GM19467 (cell line): Measurements from ENCODE around the gene SRSF4.
"Not testable (repeated sequence)": the region's sequence is repeated elsewhere in the genome, so short reads cannot be mapped to it uniquely, and the experiment has no call there.

Experiments used
- ATAC-seq: cut with Tn5 transposase; IDR thresholded peaks from one replicate; pipeline ENCODE4 v1.9.1; 2021; ENCODE audit warnings: mild to moderate bottlenecking, moderate library complexity; ENCODE audit not compliant: unreplicated experiment

SRSF4 gene

GRCh38 chr1:29166291-29166878 lies 15.3 kb downstream of the SRSF4 start:
- ATAC-seq: no peak

- no peak for ATAC-seq
Observed at GRCh38 chr1:29164588-29164987, 17.1 kb downstream of the SRSF4 start.

GRCh38 chr1:29162476-29163138 lies 19.1 kb downstream of the SRSF4 start:
- ATAC-seq: no peak

- no peak for ATAC-seq
Observed at GRCh38 chr1:29162025-29162424, 19.7 kb downstream of the SRSF4 start.

GRCh38 chr1:29159773-29160172 lies 21.9 kb downstream of the SRSF4 start:
- no peak for ATAC-seq

GRCh38 chr1:29157269-29157601 lies 24.5 kb downstream of the SRSF4 start:
- no peak for ATAC-seq

- no peak for ATAC-seq
Observed at GRCh38 chr1:29156543-29157268, 25.0 kb downstream of the SRSF4 start.

GRCh38 chr1:29152046-29152805 lies 29.5 kb downstream of the SRSF4 start:
- ATAC-seq: no peak

GRCh38 chr1:29150346-29150745 lies 31.4 kb downstream of the SRSF4 start:
- not testable (repeated sequence) for ATAC-seq

GRCh38 chr1:29148656-29149491 lies 32.8 kb downstream of the SRSF4 start:
- ATAC-seq: no peak

- ATAC-seq: no peak
Observed at GRCh38 chr1:29145739-29146437, 35.8 kb downstream of the SRSF4 start.

- no peak for ATAC-seq
Observed at GRCh38 chr1:29144178-29144577, 37.5 kb downstream of the SRSF4 start.

- no peak for ATAC-seq
Observed at GRCh38 chr1:29142714-29143113, 39.0 kb downstream of the SRSF4 start.

- ATAC-seq: no peak
Observed at GRCh38 chr1:29136391-29136915, 45.2 kb downstream of the SRSF4 start.

- no peak for ATAC-seq
Observed at GRCh38 chr1:29134695-29135028, 47.0 kb downstream of the SRSF4 start.

GRCh38 chr1:29133861-29134694 lies 47.6 kb downstream of the SRSF4 start:
- ATAC-seq: no peak

- not testable (repeated sequence) for ATAC-seq
Observed at GRCh38 chr1:29131056-29131455, 50.6 kb downstream of the SRSF4 start.

GRCh38 chr1:29129916-29130315 lies 51.8 kb downstream of the SRSF4 start:
- no peak for ATAC-seq

- no peak for ATAC-seq
Observed at GRCh38 chr1:29128739-29129138, 53.0 kb downstream of the SRSF4 start.
